Lower leg skin (tissue), 4 donors: Measurements from ENCODE around the gene FRY. TPM values are rescaled to one million over a fixed set of nuclear protein-coding genes. Genes with fewer than 3 reads are reported as not detected.

Source experiments
- DNase-seq, 2 donors: peaks; one replicate each; pipeline ENCODE4 v3.0.0-alpha.2; 2019; ENCODE audit warnings: low spot score in 2 of 2
- H3K4me3 ChIP-seq: fragments of 200-600 bp; sonication (generic); 2 replicates; pipeline ENCODE4 v1.5.1; 2017; ENCODE audit warnings: mild to moderate bottlenecking, low read depth; ENCODE audit not compliant: poor library complexity, severe bottlenecking
- CTCF ChIP-seq, 3 donors: fragments of 450-650 bp; IDR thresholded peaks; one replicate each; pipeline ENCODE4 v1.5.1; 2016; ENCODE audit warnings: antibody characterized with exemption in 3 of 3, mild to moderate bottlenecking in 3 of 3, moderate library complexity in 2 of 3
- POLR2A ChIP-seq, 2 donors: fragments of 450-650 bp; IDR thresholded peaks; one replicate each; pipeline ENCODE4 v1.6.1; 2016 to 2017; ENCODE audit warnings: antibody characterized with exemption in 2 of 2, mild to moderate bottlenecking in 1 of 2, moderate library complexity in 1 of 2
- WGBS, 2 donors: methylation state at CpG; one replicate each; pipeline ENCODE4 v1.1.5; 2018; 5-methylcytosine and 5-hydroxymethylcytosine counted together
- intact Hi-C: fragments of 100-400 bp; cut with DNase I; formaldehyde crosslinking; loops from one replicate; pipeline ENCODE4 v1.15.0; 2023; ENCODE audit warnings: low total_unique reads
- total RNA-seq, 4 donors: library from RNA; depleted of rRNA; stranded (reverse); fragments of >200 nt; gene quantifications; one replicate each; pipeline ENCODE4 v1.1.0, GENCODE V29; 2016

Gene FRY
- total RNA-seq, 4 donors from 2014 or later = 24.9 to 39.6 (median 35.9) TPM

DNA sequence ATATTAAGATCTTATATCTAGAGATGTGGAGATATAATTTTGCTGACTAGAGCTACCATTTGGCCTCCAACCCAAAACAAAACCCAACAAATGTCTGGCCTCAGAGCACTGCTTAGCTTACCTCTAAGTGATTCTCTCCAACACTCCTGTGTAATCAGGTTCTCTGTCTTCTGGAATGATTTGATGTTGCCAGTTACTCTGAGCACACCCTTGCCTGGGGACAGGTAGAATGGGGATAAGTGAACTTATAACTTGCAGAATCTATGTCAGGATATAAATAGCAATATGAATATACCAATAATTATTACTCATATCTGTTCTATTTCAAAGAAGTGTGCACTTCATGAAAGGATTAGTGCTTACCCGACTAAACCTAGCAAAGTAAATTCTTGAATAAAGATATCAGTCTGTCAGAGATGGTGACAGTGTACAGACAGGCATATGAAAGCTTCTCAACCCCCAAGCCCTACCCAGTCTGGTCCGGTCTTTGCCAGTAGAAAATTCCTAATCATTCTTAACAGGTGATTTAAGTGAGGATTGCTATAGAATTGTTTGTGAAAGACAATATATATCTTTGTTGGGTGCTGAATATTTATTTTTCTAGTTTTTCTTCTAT is 250.6 kb downstream of the FRY start:
- intact Hi-C loops = no loop called here
- DNase-seq = no peak
- 61 to 64% methylated on average over 2 of the region's 2 CpGs for WGBS, 2 donors
- no peak for TF ChIP-seq CTCF (IDR thresholded peaks at IDR 0.05)
- TF ChIP-seq POLR2A (IDR thresholded peaks at IDR 0.05) = no peak
- H3K4me3 ChIP-seq = no peak overlapping the region

- DNase-seq = no peak
- no peak for TF ChIP-seq POLR2A (IDR thresholded peaks at IDR 0.05)
- intact Hi-C loops = no loop called here
- 35 to 41% methylated on average over 6 of the region's 6 CpGs for WGBS, 2 donors
- no peak overlapping the region for H3K4me3 ChIP-seq
Observed at GRCh38 chr13:32284927-32285632, 253.5 kb downstream of the FRY start.

DNA sequence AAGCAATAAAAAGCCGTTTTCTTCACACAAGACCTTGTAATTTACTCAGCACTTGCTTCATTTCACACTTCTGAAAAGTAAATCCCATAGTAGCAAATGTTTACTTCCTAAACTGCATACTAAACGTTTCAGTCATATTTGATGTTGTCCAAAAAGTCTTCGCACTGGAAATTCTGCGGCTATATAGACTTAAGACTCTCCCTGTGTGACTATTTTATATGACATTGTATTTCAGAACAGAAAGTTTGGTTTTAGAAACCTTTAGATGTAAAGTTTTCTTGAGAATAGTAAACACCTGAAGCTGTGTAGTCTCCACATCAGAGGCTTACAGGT is 254.0 kb downstream of the FRY start:
- intact Hi-C loops = no loop called here
- WGBS, 2 donors = 47 to 67% methylated on average over 4 of the region's 4 CpGs
- DNase-seq = no peak
- no peak for TF ChIP-seq CTCF (IDR thresholded peaks at IDR 0.05)
- no peak for TF ChIP-seq POLR2A (IDR thresholded peaks at IDR 0.05)
- no peak overlapping the region for H3K4me3 ChIP-seq

DNA sequence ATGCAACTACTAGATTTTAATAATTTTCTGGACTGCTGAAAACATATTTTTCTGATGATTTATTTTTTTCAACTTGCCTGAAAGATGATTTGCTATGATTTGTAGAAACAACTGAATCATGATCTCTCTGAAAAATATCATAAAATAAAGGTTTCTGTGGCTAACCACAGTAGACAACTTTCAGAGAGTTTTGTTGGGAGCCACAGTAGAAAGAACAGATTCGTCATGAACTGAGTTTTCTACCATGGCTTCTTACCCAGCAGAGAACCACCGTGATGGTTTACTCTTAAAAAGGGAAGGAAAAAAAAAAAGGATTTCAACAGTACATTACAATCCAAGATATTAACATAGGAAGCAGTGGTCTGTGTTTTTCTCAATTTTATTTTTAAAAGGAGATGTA is 265.6 kb downstream of the FRY start:
- intact Hi-C loops = no loop called here
- no peak for TF ChIP-seq CTCF (IDR thresholded peaks at IDR 0.05)
- TF ChIP-seq POLR2A (IDR thresholded peaks at IDR 0.05) = no peak
- no peak for DNase-seq
- 73 to 80% methylated on average over 2 of the region's 2 CpGs for WGBS, 2 donors
- H3K4me3 ChIP-seq = no peak overlapping the region

- intact Hi-C loops = no loop called here
- TF ChIP-seq CTCF (IDR thresholded peaks at IDR 0.05) (no peak), POLR2A (IDR thresholded peaks at IDR 0.05) (no peak)
- 94 to 97% methylated on average over 6 of the region's 6 CpGs for WGBS, 2 donors
- no peak overlapping the region for H3K4me3 ChIP-seq
- no peak for DNase-seq
Observed at GRCh38 chr13:32298695-32299094, 267.1 kb downstream of the FRY start.

DNA sequence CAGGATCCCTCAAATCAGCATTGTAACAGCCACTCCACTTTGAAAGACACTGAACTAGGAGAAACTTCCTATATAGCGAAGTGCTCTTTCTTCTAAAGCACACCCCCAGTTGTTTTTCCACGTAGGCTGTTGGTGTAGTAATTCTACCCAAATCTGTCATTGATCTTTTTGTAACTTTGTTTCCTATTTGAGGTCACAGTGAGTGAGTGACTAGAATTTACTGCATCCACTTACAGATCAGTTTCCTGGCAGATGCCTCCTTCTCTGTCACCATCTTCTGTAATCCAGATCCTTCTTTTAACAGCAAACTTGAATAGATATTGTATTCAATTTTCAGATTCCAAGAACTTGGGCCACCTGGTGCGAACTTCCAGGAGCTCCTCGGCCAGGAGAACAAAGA is 268.3 kb downstream of the FRY start:
- intact Hi-C loops = loop anchor here (10.0 kb wide), 1 partner anchor 265 kb away; the partner anchor contains the start of gene FRY
- 70 to 75% methylated on average over 4 of the region's 4 CpGs for WGBS, 2 donors
- no peak overlapping the region for H3K4me3 ChIP-seq
- no peak for DNase-seq
- TF ChIP-seq POLR2A (IDR thresholded peaks at IDR 0.05) (no peak), CTCF (IDR thresholded peaks at IDR 0.05) (no peak)
